Amniotic epithelial cell (primary cell): ENCODE results near the gene SNRPN.
"Not testable (repeated sequence)": the region's sequence is repeated elsewhere in the genome, so short reads cannot be mapped to it uniquely, and the experiment has no call there.

Experiments used
- DNase-seq: peaks from one replicate; pipeline ENCODE4 v3.0.0-alpha.2; 2010; ENCODE audit warnings: low read depth

Gene SNRPN

DNA sequence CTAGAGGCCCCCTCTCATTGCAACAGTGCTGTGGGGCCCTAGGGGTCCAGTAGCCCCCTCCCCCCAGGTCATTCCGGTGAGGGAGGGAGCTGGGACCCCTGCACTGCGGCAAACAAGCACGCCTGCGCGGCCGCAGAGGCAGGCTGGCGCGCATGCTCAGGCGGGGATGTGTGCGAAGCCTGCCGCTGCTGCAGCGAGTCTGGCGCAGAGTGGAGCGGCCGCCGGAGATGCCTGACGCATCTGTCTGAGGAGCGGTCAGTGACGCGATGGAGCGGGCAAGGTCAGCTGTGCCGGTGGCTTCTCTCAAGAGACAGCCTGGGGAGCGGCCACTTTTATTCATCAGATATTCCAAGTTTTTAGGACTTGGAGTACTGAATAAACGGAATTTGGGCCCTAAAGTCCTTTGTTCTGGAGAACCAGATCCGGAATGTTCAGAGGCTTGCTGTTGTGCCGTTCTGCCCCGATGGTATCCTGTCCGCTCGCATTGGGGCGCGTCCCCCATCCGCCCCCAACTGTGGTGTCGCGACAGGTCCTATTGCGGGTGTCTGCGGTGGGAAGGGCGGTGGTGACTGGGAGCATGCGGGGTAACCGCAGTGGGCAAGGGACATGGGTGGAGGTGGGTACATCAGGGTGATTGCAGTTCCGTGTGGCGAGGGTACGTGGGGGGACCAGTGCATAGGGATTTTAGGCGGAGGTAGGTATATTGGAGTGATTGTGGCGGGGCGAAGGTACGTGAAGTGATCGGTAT is at the start of gene SNRPN, which contains the start of gene SNURF:
Gene SNRPN, plus strand, starts transcription at position 205 of the 748 bp plus-strand sequence. CDS start 19,467 bp downstream, outside the sequence.
Gene SNURF, plus strand, starts transcription at position 205 of the 748 bp plus-strand sequence. Its CDS starts 62 bp downstream, at position 267.
- DNase-seq: peak; percentile 69

DNA sequence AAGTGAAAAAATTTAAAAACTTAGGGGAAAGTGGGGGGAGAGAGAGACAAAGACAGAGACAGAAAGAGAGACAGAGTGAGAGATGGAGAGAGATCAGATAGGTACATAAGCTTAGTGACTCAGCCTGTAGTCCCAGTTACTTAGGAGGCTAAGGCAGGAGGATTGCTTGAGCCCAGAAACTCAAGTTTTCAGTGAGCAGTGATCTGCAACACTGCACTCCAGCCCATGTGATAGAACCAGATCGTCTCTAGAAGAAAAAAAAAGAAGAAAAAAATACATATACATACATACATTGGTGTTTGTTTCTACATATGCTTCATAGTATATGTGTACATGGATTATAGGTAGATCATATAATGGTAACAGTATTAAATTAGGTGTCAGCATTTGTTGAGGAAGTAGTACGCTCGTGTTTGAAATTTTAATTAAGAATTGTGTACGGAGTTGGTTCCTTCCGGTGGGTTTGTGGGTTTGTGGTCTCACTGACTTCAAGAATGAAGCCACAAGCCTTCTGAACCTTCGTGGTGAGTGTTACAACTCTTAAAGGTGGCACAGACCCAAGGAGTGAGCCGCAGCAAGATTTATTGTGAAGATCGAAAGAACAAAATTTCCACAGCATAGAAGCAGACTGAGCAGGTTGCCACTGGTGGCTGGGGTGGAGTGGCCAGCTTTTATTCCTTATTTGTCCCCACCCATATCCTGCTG is 38.3 kb upstream of the SNRPN start:
- DNase-seq: no peak

DNA sequence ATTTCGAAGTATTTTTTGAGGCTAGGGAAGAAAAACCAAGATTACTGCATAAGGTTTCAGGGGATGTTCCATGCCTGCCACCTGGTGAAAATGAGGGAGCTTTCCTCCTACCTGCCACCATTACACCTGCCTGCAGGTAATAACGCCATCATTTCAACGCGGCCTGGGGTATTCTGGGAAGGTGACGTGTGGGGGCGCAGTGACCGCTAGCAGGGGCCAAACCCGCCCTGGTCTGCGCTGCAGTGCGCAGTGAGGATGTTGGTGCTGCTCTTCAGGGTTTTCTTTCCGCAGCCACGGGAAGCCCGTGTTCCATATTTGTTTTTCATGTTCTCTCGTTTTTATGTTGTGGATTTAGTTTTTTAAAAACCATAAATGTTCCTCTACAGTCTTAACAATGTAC is 37.4 kb upstream of the SNRPN start:
- DNase-seq: no peak

DNA sequence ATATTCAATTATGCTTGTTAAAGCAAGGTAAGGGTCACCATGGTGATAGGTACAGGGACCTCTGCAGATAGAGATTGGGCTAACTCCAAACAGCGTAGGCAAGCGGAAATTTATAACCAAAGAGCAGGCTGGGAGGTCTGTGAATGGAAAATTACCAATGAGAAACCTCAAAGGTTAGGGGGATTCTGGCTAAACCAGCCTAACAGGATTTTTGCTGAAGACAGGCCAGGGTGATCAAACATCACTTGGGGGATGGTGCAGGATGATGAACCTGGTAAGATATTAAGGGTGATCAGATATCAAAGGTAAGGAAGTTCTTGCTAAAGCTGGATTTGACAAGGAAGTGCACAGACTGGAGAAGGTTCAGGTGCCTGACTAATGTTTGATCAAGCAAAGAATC is 35.3 kb upstream of the SNRPN start:
- no peak for DNase-seq

DNA sequence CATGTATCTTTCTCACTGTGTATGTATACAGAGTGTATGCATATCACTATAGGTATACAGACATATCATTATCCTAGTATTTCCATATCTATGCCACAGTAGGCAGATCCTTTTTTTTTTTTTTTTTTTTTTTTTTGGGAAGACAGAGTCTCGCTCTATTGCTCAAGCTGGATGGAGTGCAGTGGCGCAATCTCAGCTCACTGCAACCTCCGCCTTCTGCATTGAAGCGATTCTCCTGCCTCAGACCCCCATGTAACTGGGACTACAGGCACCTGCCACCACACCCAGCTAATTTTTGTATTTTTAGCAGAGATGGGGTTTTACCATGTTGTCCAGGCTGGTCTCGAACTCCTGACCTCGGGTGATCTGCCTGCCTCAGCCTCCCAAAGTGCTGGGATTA is 32.0 kb upstream of the SNRPN start:
- not testable (repeated sequence) for DNase-seq

DNA sequence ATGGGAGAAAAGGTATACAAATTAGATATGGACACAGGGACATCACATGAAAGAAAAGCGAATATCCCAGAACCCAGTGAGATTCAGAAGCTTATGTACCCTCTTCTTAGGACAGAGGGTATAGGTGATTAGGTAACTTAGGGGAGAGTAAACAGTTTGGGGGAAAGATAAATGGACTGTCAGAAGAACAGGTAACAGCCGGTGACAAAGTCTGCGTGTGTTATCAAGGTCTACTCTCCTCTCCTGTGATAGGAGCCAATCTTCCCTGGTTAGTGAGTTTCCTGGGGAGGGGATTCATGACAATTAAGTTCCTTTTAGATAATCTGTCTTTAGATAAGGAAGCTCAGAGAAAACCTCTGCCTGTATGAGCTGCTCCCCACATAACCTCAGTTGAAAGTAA is 30.6 kb upstream of the SNRPN start:
- DNase-seq: no peak

DNA sequence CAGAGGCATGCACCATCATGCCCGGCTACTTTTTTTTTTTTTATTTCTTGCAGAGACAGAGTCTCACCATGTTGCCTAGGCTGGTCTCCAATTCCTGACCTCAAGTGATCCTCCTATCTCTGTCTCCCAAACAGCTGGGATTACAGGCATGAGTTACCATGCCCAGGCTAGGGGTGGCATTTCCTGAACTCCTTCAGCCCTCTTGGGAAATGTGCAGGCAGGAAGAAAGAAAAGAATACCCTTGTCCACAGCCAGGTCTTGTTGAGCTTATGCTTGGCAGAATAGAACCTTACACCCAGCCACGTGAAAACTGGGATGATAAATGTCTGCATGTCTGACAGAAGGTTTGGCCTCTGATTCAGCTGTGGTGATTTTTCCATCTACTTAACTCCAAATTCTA is 30.2 kb upstream of the SNRPN start:
- no peak for DNase-seq

DNA sequence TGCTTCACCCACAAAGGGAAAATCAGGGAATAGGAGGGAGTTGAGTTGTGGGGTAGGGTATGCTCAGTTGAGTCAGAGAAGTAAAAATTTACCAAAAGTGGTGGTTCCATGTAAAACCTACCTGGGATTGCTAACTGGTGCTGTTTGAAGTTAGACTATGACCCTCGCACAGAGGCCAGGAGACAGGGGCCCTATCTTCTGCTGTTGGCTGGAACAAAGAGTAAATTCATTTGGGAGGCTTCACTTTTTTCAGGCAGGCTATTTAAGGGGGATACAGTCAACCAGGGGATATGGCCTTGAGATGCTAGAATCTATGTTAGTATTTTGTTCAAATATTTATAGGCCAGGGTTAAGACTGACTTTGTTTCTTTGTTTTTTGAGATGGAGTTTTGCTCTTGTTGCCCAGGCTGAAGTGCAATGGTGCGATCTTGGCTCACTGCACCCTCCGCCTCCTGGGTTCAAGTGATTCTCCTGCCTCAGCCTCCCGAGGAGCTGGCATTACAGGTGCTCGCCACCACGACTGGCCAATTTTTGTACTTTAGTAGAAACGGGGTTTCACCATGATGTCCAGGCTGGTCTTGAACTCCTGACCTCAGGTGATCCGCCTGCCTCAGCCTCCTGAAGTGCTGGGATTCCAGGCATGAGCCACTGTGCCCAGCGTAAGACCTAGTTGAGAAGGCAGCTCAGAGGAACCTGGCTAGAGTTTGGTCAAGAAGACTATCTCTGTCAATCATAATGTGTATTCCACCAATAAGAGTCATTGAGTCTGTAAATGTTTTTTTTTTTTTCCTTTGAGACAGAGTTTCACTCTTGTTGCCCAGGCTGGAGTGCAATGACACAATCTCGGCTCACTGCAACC is 22.7 kb upstream of the SNRPN start:
- not testable (repeated sequence) for DNase-seq

DNA sequence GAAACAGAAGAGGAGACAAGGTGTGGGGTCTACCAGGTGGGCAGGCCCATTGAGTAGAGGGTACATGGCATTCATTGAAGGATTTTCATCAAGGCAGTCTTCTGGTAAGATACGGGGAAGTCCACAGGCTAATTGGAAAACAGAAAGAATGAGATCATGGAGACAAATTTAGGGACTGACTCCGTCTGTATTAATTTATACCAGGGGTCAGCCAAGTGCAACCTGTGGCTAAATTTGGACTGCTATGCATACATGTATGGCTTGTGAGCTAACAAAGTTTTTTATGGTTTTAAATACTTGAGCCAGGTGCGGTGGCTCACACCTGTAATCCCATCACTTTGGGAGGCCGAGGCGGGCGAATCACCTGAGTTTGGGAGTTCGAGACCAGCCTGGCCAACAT is 21.1 kb upstream of the SNRPN start:
- no peak for DNase-seq

DNA sequence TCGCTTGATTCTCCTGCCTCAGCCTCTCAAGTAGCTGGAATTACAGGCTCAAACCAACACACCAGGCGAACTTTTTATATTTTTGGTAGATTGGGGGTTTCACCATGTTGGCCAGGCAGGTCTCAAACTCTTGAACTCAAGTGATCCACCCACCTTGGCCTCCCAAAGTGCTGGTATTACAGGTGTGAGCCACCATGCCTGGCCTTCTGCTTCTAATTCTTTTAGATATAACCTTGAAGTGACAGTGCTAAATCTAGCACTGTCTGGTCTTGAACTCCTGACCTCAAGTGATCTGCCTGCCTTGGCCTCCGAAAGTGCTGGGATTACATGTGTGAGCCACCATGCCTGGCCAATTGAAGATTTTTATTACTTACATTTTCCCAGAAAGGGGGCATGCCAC is 16.6 kb upstream of the SNRPN start:
- DNase-seq: not testable (repeated sequence)

DNA sequence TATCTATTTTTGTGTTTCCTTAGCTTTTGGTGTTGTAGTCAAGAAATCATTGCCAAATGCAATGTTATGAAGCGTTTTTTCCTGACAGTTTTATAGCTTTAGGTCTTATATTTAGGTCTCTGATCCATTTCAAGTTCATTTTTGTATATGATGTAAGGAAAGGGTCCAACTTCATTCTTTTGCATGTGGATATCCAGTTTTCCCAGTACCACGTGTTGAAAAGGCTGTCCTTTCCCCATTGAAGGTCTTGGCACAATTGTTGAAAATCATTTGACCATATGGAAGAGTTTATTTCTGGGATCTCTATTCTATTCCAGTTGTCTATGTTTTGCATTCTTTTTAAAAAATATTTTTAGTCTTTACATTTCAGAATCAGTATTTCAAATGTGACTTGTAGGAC is 14.6 kb upstream of the SNRPN start:
- DNase-seq: no peak

DNA sequence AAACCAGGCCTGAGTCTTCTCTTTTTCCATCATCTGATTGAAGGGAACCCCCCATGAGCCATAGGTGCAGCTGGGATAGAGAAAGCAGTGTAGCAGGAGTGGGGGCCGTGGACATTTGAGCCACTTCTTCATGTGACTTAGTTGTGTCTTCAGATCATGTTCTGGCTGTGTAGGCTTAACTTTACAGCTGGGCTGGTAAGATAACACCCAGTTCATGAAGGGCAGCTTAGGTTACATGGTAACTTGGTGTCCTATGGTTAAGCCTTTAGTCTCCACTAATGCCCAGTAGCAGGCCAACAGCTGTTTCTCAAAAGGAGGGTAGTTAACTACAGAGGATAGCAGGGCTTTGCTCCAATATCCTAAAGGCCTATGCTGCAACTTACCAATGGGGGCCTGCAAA is 11.4 kb upstream of the SNRPN start:
- DNase-seq: no peak

DNA sequence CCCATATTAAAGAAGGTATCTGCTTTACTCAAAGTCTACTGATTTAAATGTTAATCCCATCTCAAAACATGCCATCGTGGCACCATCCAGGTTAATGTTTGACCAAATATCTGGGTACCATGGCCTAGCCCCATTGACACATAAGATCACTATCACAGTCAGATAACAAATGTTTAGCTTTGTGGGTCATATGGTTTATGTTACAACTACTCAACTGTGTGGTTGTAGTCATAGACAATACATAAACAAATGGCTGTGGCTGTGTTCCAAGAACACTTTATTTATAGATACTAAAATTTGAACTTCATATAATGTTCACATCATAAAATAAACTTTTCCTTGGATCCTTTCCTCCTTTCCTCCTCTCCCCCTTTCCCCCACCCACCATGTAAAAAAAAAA is 9.8 kb upstream of the SNRPN start:
- DNase-seq: no peak

DNA sequence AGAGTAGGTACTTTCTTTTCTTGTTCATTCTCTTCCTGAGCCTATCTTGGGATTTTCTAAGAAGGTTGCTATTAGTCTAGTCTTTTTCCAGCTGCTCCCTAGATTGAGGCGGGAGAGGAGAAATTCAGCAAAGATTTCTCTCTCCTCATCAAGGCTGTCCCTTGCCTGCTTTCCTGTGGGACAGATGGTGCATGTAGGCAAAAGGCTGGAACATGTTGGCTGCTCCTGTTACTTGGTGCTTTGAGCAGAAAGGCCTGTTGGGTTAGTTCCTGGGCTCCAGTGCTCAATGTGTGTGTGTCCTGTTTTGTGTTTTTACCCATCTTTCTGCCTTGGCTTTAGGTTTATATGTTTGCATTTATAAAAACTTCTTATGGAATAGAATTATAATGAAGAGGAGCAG is 9.1 kb upstream of the SNRPN start:
- DNase-seq: no peak

DNA sequence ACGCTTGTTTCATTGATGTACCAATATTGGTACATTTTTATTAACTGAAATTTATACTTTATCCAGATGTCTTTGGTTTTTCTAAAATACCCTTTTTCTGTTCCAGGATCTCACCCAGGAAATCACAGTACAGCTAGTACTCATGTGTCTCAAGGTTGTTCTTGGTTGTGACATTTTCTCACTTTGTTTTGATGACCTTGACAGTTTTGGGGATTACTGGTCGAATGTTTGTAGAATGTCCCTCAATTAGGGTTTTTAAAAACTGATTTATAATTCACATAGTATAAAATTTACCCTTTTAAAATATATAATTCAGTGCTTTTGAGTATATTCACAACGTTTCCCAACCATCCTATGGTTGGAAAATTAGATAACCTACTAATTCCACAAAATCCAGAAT is 6.3 kb upstream of the SNRPN start:
- DNase-seq: no peak

DNA sequence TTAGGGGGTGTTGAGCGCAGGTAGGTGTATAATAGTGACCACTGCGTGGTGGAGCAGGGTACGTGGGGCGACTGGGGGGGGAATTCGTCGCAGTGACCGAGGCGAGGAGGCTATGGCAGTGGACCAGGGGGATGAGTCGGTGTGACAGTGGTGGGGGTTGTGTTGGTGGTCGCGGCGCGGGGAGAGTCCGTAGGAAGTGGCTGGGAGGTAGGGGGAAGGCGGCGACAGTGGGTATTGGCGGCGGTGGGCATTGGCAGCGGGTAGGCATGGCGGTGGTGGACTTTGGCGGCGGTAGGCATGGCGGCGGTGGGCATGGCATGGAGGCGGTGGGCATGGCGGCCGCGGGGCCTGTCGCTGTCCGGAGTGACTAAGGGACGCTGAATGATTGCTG is 739 bp downstream of the SNRPN start:
- no peak for DNase-seq

DNA sequence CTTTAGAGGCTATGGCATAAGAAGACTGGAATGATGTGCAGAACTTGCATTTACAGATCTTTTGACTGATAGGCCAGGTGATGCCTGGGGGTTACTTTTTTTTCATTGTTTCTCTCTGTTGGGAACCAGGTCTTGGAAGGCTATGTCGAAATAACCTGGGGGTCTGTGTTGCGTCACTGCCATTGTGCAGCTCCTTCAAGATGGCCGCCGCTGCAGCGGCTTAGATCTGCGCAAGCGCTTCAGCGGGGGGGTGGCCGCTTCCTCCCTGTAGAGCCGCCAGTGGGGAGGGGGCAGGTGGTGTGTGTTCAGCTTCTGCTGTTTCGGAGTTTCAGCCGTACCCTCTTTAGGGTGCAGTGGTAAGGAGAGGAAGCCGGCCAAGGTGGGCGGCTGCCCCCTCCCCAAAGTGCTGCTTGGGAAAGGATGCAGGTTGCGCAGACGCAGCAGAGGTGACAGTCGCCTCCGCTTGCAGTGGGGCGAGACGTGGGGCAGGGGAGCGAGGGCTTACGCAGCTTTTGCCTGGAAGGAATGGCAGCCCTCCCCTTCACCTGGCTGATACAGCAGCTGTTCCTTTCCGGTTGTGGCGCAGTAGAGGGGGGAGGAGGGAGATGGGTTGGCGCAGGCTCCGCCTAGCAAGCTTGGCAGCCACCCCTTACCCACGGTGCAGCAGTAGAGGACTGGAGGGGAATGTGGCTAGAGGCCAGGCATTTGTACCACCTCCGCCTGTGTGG is 1.5 kb downstream of the SNRPN start:
- peak; percentile 80 for DNase-seq

DNA sequence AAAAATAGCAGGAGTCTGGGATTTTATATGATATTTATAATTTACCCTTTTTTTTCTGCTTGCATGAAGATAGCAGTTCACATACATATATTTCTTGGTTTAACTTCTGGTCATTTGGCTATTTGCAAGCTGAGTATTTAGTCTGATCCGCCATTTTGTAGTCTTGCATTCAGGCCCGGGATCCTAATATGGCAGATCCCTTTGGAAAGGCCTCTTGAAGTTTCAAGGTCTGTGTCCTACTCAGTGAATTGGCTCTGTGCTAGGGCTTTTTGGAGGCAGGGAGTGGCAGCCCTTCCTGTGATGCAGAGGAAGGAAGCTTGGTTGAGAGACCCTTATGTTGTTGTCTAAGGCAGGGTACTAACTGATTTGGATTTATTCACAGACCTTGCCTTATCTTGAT is 2.9 kb downstream of the SNRPN start:
- no peak for DNase-seq

DNA sequence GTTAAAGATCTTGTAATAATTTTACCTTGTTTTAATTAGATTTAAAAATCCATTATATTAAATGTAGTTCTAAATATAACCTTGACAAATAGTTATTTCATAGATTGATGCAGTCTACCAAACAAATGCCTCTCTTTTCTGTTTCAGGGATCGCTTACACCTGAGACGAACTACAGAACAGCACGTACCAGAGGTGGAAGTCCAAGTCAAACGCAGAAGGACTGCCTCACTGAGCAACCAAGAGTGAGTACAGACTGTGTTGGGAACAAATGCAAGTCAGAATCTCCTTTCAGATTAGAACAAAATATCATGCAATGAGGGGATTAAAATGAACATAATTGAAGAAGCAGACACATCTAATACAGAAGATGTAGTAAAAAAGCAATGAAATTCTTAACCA is 7.2 kb downstream of the SNRPN start:
- DNase-seq: no peak

DNA sequence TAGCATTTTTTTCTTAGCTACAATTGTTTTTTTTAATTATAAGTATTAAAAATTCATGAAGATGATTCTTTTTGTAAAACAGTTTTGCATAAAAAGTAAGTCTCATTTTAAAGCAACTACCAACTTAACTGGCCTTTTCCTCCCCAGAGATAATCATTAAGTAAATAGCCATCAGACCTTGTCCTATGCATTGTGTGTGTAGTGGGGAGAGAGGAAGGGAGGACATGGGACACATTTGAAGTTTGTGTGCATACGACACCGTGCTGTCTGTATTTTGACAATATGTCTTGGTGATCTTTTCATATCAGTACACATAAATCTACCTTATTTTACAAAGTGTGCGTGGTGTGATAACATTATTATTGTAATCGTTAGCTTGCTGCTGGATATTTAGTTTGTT is 8.1 kb downstream of the SNRPN start:
- DNase-seq: no peak

DNA sequence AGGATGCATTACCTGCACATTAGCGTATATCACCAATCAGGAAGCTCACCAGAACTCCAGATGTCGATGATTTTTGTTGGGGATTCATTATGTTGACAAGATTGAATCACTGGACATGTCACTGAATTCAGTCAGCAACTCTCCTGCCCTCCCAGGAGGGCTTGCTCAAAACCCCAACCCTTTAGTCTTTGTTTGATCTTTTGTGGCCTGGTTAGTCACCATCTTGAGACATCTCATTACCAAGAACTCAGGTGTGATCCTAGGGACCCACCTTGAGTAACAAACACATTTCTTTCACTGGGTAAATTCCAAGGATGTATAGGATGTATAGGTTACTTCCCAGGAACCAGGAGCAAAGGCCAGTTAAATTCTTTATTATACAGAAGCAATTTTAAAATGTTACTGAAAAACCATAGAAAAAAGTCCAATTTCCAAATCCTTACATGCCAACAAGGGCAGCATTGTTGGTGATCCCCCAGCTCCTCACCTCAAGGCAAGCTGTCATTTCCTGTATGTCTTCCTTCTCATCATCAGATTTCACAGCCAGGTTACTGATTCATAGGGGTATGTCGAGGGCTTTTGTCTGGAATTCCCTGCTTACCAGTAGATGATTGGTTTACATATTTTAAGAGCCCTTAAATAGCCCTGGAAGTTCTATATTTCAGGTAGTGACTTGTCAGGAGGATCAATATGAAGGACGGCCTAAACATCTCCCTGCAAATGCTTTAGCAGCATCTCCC is 11.7 kb downstream of the SNRPN start:
- DNase-seq: no peak
